ENCODE measurements around the gene RIN3. TPM values are rescaled to one million over a fixed set of nuclear protein-coding genes. Genes with fewer than 3 reads are reported as not detected.

The RIN3 gene
- total RNA-seq, 1 experiment from 2014 or later = 0.55 TPM

- H3K27me3 ChIP-seq (replicated peaks) = no peaks in the 10 kb centered on the region
- no peak overlapping the region for H3K27ac ChIP-seq
- no peaks in the 10 kb centered on the region for H3K9me3 ChIP-seq (replicated peaks)
- no peaks in the 10 kb centered on the region for H3K4me1 ChIP-seq (replicated peaks)
- no peaks in the 10 kb centered on the region for H3K36me3 ChIP-seq
- no peak overlapping the region for H3K4me3 ChIP-seq
- DNase-seq (ENCODE audit: low read depth in 1 of 2, low spot score in 2 of 2) = no peak
Observed at GRCh38 chr14:92656306-92657081, 142.9 kb downstream of the RIN3 start.

GRCh38 chr14:92657457-92658142, 144.0 kb downstream of the RIN3 start:
- no peak overlapping the region for H3K4me3 ChIP-seq
- H3K9me3 ChIP-seq (replicated peaks) = no peaks in the 10 kb centered on the region
- no peak for DNase-seq (ENCODE audit: low read depth in 1 of 2, low spot score in 2 of 2)
- H3K27me3 ChIP-seq (replicated peaks) = no peaks in the 10 kb centered on the region
- no peak overlapping the region for H3K27ac ChIP-seq
- H3K36me3 ChIP-seq = no peaks in the 10 kb centered on the region
- H3K4me1 ChIP-seq (replicated peaks) = no peaks in the 10 kb centered on the region

- DNase-seq (ENCODE audit: low read depth in 1 of 2, low spot score in 2 of 2) = no peak
- no peaks in the 10 kb centered on the region for H3K9me3 ChIP-seq (replicated peaks)
- H3K27me3 ChIP-seq (replicated peaks) = no peaks in the 10 kb centered on the region
- no peaks in the 10 kb centered on the region for H3K36me3 ChIP-seq
- H3K4me3 ChIP-seq = no peak overlapping the region
- no peaks in the 10 kb centered on the region for H3K4me1 ChIP-seq (replicated peaks)
- H3K27ac ChIP-seq = no peak overlapping the region
Observed at GRCh38 chr14:92658160-92658559, 144.6 kb downstream of the RIN3 start.

GRCh38 chr14:92658684-92659083, 145.1 kb downstream of the RIN3 start:
- no peaks in the 10 kb centered on the region for H3K27me3 ChIP-seq (replicated peaks)
- no peak overlapping the region for H3K4me3 ChIP-seq
- no peak overlapping the region for H3K27ac ChIP-seq
- H3K4me1 ChIP-seq (replicated peaks) = no peaks in the 10 kb centered on the region
- DNase-seq (ENCODE audit: low read depth in 1 of 2, low spot score in 2 of 2) = no peak
- no peaks in the 10 kb centered on the region for H3K36me3 ChIP-seq
- H3K9me3 ChIP-seq (replicated peaks) = no peaks in the 10 kb centered on the region

GRCh38 chr14:92659765-92660561, 146.4 kb downstream of the RIN3 start:
- no peak overlapping the region for H3K27ac ChIP-seq
- no peaks in the 10 kb centered on the region for H3K4me1 ChIP-seq (replicated peaks)
- no peaks in the 10 kb centered on the region for H3K36me3 ChIP-seq
- H3K9me3 ChIP-seq (replicated peaks) = no peaks in the 10 kb centered on the region
- no peaks in the 10 kb centered on the region for H3K27me3 ChIP-seq (replicated peaks)
- no peak for DNase-seq (ENCODE audit: low read depth in 1 of 2, low spot score in 2 of 2)
- H3K4me3 ChIP-seq = no peak overlapping the region

GRCh38 chr14:92660571-92660970, 147.0 kb downstream of the RIN3 start:
- no peak for DNase-seq (ENCODE audit: low read depth in 1 of 2, low spot score in 2 of 2)
- Histone ChIP-seq H3K27me3 (replicated peaks) (no peaks in the 10 kb centered on the region), H3K36me3 (no peaks in the 10 kb centered on the region), H3K4me3 (no peak overlapping the region), H3K4me1 (replicated peaks) (no peaks in the 10 kb centered on the region), H3K27ac (no peak overlapping the region), H3K9me3 (replicated peaks) (no peaks in the 10 kb centered on the region)

GRCh38 chr14:92663049-92663448, 149.5 kb downstream of the RIN3 start:
- Histone ChIP-seq H3K36me3 (no peaks in the 10 kb centered on the region), H3K27ac (no peak overlapping the region), H3K27me3 (replicated peaks) (no peaks in the 10 kb centered on the region), H3K9me3 (replicated peaks) (no peaks in the 10 kb centered on the region), H3K4me1 (replicated peaks) (no peaks in the 10 kb centered on the region), H3K4me3 (no peak overlapping the region)
- DNase-seq (ENCODE audit: low read depth in 1 of 2, low spot score in 2 of 2) = no peak

- H3K27me3 ChIP-seq (replicated peaks) = no peaks in the 10 kb centered on the region
Observed at GRCh38 chr14:92665661-92666110, 152.1 kb downstream of the RIN3 start.

GRCh38 chr14:92666251-92666650, 152.7 kb downstream of the RIN3 start:
- DNase-seq (ENCODE audit: low read depth in 1 of 2, low spot score in 2 of 2) = no peak
- no peaks in the 10 kb centered on the region for H3K36me3 ChIP-seq
- no peak overlapping the region for H3K4me3 ChIP-seq
- H3K9me3 ChIP-seq (replicated peaks) = no peaks in the 10 kb centered on the region
- no peaks in the 10 kb centered on the region for H3K27me3 ChIP-seq (replicated peaks)
- H3K4me1 ChIP-seq (replicated peaks) = no peaks in the 10 kb centered on the region
- H3K27ac ChIP-seq = no peak overlapping the region

More at GRCh38 chr14:92665661-92666110, 152.1 kb downstream of the RIN3 start:
- Histone ChIP-seq H3K27ac (no peak overlapping the region), H3K9me3 (replicated peaks) (no peaks in the 10 kb centered on the region), H3K4me3 (no peak overlapping the region), H3K4me1 (replicated peaks) (no peaks in the 10 kb centered on the region), H3K36me3 (no peaks in the 10 kb centered on the region)
- DNase-seq (ENCODE audit: low read depth in 1 of 2, low spot score in 2 of 2) = no peak

- Histone ChIP-seq H3K4me1 (replicated peaks) (no peaks in the 10 kb centered on the region), H3K4me3 (no peak overlapping the region), H3K27me3 (replicated peaks) (no peaks in the 10 kb centered on the region), H3K27ac (no peak overlapping the region), H3K36me3 (no peaks in the 10 kb centered on the region), H3K9me3 (replicated peaks) (no peaks in the 10 kb centered on the region)
- no peak for DNase-seq (ENCODE audit: low read depth in 1 of 2, low spot score in 2 of 2)
Observed at GRCh38 chr14:92668276-92668973, 154.8 kb downstream of the RIN3 start.

GRCh38 chr14:92670160-92670559, 156.6 kb downstream of the RIN3 start:
- H3K4me3 ChIP-seq = no peak overlapping the region

GRCh38 chr14:92670643-92671366, 157.2 kb downstream of the RIN3 start:
- H3K36me3 ChIP-seq = no peaks in the 10 kb centered on the region
- no peak overlapping the region for H3K27ac ChIP-seq
- no peak for DNase-seq (ENCODE audit: low read depth in 1 of 2, low spot score in 2 of 2)

More at GRCh38 chr14:92670160-92670559, 156.6 kb downstream of the RIN3 start:
- Histone ChIP-seq H3K9me3 (replicated peaks) (no peaks in the 10 kb centered on the region), H3K27me3 (replicated peaks) (no peaks in the 10 kb centered on the region), H3K36me3 (no peaks in the 10 kb centered on the region), H3K4me1 (replicated peaks) (no peaks in the 10 kb centered on the region), H3K27ac (no peak overlapping the region)
- DNase-seq (ENCODE audit: low read depth in 1 of 2, low spot score in 2 of 2) = no peak

GRCh38 chr14:92673601-92674150, 160.1 kb downstream of the RIN3 start:
- Histone ChIP-seq H3K9me3 (replicated peaks) (no peaks in the 10 kb centered on the region), H3K27me3 (replicated peaks) (no peaks in the 10 kb centered on the region), H3K4me1 (replicated peaks) (no peaks in the 10 kb centered on the region), H3K4me3 (no peak overlapping the region), H3K27ac (no peak overlapping the region), H3K36me3 (no peaks in the 10 kb centered on the region)
- no peak for DNase-seq (ENCODE audit: low read depth in 1 of 2, low spot score in 2 of 2)

More at GRCh38 chr14:92670643-92671366, 157.2 kb downstream of the RIN3 start:
- Histone ChIP-seq H3K4me3 (no peak overlapping the region), H3K9me3 (replicated peaks) (no peaks in the 10 kb centered on the region), H3K4me1 (replicated peaks) (no peaks in the 10 kb centered on the region), H3K27me3 (replicated peaks) (no peaks in the 10 kb centered on the region)
